ENCODE data around the gene PRPF40A.
"Not testable (repeated sequence)": the region's sequence is repeated elsewhere in the genome, so short reads cannot be mapped to it uniquely, and the experiment has no call there.

Gene PRPF40A

GRCh38 chr2:152717228-152718075 lies at the start of gene PRPF40A:
Gene PRPF40A (minus strand): TSS chr2:152717461. CDS start chr2:152717439, 22 bp downstream.
- DNase-seq (ENCODE audit: low read depth): peak; percentile 98

- DNase-seq (ENCODE audit: low read depth): no peak
These were observed 49.7 kb upstream of the PRPF40A start for GRCh38 chr2:152766928-152767327.

- DNase-seq (ENCODE audit: low read depth): no peak
These were observed 46.4 kb upstream of the PRPF40A start for GRCh38 chr2:152763651-152764050.

- DNase-seq (ENCODE audit: low read depth): not testable (repeated sequence)
These were observed 45.9 kb upstream of the PRPF40A start for GRCh38 chr2:152763208-152763607.

DNA sequence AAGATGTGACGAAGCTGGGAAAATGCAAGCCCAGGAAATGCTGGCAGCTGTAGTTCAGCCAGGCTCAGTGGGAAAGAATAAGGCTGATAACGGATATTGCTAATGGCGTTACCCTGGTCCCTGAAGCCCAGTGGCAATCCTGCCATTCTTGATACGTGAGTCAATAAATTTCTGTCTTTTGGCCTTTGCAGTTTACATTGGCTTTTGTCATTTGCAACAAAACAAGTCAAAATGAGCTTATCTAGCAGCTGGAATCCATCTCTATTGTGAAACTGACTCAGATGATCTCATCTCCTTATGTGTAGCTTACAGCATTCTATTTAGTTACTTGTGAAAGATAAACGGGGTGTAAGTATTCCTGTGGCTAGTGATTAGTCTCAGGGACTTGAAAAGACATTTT lies 44.9 kb upstream of the PRPF40A start:
- no peak for DNase-seq (ENCODE audit: low read depth)

DNA sequence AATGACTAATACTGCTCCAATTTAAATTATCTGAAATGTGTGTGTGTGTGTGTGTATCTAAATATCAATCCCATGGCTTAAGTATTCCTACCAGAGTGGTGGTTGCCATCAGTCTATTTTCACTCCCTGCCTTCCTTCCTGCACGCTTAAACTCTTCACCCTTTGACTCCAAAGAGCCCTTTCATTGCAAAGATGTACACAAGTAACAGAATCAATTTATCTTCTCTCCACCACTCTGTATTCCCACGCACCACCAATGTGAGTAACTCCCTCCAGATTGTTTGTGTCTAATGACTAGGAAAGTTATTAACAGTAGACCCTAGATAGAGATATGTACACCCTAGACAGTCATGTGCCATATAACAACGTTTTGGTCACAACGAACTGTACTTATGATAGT lies 44.0 kb upstream of the PRPF40A start:
- no peak for DNase-seq (ENCODE audit: low read depth)

DNA sequence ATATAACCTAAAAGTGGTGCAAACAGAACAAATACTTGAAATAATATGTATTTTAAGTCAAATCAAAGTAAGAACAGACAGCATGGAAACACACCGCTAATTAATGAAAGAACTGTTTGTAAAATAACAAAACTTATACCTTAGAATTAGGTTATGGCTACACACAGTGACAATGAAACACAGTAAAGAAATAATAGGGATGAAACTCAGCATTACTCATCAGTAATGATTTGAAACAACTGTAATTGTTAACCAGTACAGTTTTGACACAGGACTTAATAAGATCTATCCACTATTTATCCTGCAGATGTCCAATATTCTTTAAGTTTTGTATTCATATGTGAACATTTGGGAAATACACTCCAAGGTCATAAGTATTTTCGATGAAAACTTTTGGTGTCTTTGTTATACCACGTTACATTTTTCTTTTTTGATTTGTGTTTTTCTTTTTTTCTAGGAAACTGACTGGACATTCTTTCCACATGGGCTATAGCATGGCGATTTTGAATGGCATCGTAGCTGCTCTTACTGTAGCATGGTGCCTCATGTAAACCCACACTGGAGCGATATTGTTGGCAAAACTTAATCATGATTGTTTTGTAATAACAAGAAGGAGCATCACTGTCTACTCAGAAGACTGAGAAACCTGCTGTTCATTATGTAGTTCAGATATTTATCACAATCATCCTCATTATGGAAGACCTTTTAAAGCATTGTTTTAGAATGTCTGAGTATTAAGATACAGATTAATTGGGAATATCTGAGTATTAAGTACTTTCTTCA lies 42.2 kb upstream of the PRPF40A start:
- DNase-seq (ENCODE audit: low read depth): no peak

DNA sequence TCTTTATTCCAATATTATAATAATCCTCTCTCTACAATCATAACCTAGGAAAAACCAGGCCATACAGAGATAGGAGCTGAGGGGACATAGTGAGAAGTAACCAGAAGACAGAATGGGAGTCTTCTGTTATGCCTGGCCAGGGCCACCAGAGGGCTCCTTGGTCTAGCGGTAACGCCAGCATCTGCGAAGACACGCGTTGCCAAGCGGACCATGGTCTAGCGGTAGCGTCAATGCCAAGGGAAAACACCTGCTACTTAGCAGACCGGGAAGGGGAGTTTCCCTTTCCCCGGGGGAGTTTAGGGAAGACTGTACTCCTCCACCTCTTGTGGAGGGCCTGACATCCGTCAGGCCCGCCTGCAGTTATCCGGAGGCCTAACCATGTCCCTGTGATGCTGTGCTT lies 37.8 kb upstream of the PRPF40A start:
- DNase-seq (ENCODE audit: low read depth): no peak

DNA sequence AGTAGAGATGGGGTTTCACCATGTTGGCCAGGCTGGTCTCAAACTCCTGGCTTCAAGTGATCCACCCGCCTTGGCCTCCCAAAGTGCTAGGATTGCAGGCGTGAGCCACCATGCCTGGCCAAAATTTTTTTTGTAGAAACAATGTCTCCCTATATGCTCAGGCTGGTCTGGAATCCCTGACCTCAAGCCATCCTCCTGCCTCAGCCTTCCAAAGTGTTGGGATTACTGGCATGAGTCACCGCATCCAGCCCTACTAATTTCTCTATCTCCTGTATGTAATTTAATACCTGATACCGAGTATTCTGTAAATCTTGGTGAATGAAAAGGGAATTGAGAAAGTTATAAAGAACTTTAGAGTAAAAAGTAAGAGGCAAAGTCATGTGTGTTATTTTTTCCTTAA lies 30.5 kb upstream of the PRPF40A start:
- DNase-seq (ENCODE audit: low read depth): not testable (repeated sequence)

- no peak for DNase-seq (ENCODE audit: low read depth)
These were observed 25.7 kb upstream of the PRPF40A start for GRCh38 chr2:152743002-152743401.

- no peak for DNase-seq (ENCODE audit: low read depth)
These were observed 23.6 kb upstream of the PRPF40A start for GRCh38 chr2:152740743-152741328.

GRCh38 chr2:152739705-152740104 lies 22.4 kb upstream of the PRPF40A start:
- DNase-seq (ENCODE audit: low read depth): not testable (repeated sequence)

- no peak for DNase-seq (ENCODE audit: low read depth)
These were observed 21.2 kb upstream of the PRPF40A start for GRCh38 chr2:152738438-152738837.

DNA sequence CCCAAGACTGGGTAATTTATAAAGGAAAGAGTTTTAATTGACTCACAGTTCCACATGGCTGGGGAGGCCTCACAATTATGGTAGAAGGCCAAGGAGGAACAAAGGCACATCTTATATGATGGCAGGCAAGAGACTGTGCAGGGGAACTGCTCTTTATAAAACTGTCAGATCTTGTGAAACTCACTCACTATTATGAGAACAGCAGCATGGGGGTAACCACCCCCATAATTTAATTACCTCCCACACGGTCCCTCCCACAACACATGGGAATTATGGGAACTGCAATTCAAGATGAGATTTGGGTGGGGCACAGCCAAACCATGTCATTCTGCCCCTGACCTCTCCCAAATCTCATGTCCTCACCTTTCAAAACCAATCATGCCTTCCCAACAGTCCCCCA lies 20.2 kb upstream of the PRPF40A start:
- not testable (repeated sequence) for DNase-seq (ENCODE audit: low read depth)

GRCh38 chr2:152730591-152731333 lies 13.5 kb upstream of the PRPF40A start:
- no peak for DNase-seq (ENCODE audit: low read depth)

DNA sequence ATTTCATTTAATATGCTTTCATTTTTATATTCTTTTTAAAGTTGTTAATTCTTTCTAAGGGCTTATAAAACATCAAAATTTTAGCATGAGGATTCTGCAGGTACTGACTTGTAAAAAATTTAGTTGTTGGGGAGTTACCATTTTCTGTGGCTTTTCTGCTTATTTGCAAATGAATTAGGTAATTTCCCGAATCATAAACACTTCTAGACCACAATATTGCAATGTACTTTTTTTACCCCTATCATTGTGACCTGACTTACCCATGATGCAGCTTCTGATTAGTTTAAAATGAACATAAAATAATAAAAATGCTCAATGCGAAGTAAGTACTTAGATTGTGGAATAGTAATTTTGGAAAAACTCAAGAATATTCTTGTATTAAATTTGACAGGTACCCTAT lies 12.6 kb upstream of the PRPF40A start:
- DNase-seq (ENCODE audit: low read depth): no peak

DNA sequence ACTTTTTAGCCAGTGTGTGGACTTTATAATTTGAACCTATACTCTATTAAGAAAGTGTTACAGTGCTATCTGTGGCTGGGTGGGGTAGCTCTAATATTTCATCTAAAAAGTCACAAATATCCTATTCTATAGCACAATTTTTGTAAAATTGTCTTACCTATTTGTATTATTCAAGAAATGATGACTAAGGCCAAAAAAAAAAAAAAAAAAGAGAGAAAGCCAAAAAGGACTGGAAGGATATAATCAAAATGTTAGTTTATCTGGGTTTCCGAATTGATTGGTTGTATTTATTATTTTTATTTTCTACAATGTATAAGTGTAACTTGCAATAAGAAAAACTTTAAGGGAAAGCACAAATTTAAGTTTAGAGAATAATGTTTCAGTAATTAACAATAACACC lies 6.7 kb upstream of the PRPF40A start:
- DNase-seq (ENCODE audit: low read depth): no peak

DNA sequence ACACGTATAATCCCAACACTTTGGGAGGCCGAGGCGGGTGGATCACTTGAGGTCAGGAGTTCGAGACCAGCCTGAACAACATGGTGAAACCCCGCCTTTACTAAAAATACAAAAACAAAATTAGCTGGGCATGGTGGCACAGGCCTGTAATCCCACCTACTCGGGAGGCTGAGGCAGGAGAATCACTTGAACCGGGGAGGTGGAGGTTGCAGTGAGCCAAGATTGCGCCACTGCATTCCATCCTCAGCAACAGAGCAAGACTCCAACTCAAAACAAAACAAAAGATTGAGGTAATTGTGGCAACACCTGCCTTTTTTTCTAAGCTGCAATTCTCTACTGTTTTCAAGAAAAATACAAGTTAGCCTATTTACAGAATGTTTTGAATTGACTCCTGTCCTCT lies 5.4 kb upstream of the PRPF40A start:
- not testable (repeated sequence) for DNase-seq (ENCODE audit: low read depth)

DNA sequence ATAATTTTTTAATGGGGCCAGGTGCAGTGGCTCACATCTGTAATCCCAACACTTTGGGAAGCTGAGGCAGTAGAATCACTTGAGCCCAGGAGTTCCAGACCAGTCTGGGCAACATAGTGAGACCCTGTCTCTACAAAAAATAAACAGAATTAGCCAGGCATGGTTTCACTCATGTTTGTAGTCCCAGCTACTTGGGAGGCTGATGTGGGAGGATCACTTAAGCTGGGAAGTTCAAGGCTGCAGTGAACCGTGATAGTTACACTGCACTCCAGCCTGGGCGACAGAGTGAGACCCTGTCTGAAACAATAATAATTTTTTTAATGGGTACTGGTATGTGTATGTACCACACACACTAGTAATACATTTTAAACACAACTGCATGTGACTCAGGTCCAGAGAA lies 3.5 kb upstream of the PRPF40A start:
- DNase-seq (ENCODE audit: low read depth): no peak

GRCh38 chr2:152718909-152719645 lies 1.8 kb upstream of the PRPF40A start:
- DNase-seq (ENCODE audit: low read depth): no peak
